ENCODE measurements around the gene SLC24A4. TPM values are rescaled to one million over a fixed set of nuclear protein-coding genes. Genes with fewer than 3 reads are reported as not detected.

Gene SLC24A4
- total and polyA plus RNA-seq, 2 of the 4 experiments (the other 2 are of a cell fraction), result not detected

- no peak overlapping the region for H2BK5ac ChIP-seq (ENCODE audit: low read depth, low read length, poor library complexity, severe bottlenecking)
- no peak overlapping the region for H2BK20ac ChIP-seq (ENCODE audit: low read depth, low read length)
- no peak overlapping the region for H3K56ac ChIP-seq (ENCODE audit: extremely low read depth, insufficient read depth, low read length)
- ChIA-PET CTCF (no interaction called here), POLR2A (ENCODE audit: unreplicated experiment) (no interaction called here)
- no peak overlapping the region for H3K14ac ChIP-seq (replicated peaks; ENCODE audit: low read depth, low read length)
- H2AK9ac ChIP-seq (replicated peaks; ENCODE audit: low read depth, low read length, poor library complexity), result peak overlapping the region; percentile 39
- no peak overlapping the region for H4K5ac ChIP-seq (ENCODE audit: low read depth, low read length)
- H3K4me3 ChIP-seq (ENCODE audit: insufficient read depth, low read depth, low read length), result no peak overlapping the region
- no peak overlapping the region for H3K4me2 ChIP-seq (ENCODE audit: low read depth, low read length)
- H3K23ac ChIP-seq (ENCODE audit: low read depth, low read length), result no peak overlapping the region
- no peaks in the 10 kb centered on the region for H3K36me3 ChIP-seq (ENCODE audit: control insufficient read depth, insufficient read depth, low read length)
- no CpG with 5 or more reads among the region's 6 CpGs for WGBS, 2 experiments (ENCODE audit: extremely low coverage in 2 of 2, insufficient read length in 1 of 2)
- DNase-seq (no peak), ATAC-seq (ENCODE audit: low read depth) (no peak)
- no peaks in the 10 kb centered on the region for H4K20me1 ChIP-seq (ENCODE audit: insufficient read depth, low read length)
- H3K79me1 ChIP-seq (ENCODE audit: low read depth in 1 of 2, low read length in 2 of 2), result no peaks in the 10 kb centered on the region
- H4K91ac ChIP-seq (ENCODE audit: insufficient read depth, low read depth, low read length), result no peak overlapping the region
- no peak overlapping the region for H2AFZ ChIP-seq (replicated peaks; ENCODE audit: low read length, poor library complexity)
- no peak overlapping the region for H2AK5ac ChIP-seq (ENCODE audit: low read depth, low read length)
- H3K9me3 ChIP-seq (ENCODE audit: control insufficient read depth, insufficient read depth, low read length), result peaks cover 2% of the 10 kb centered on the region
- no TSS peak for BruUV-seq (replicated peaks)
- H3K4ac ChIP-seq (ENCODE audit: low read depth, low read length), result no peak overlapping the region
- no peak overlapping the region for H3K27ac ChIP-seq (ENCODE audit: insufficient read depth, low read length)
- no peak overlapping the region for H4K8ac ChIP-seq (ENCODE audit: low read depth in 2 of 2, low read length in 2 of 2)
- no peak overlapping the region for H2BK15ac ChIP-seq (ENCODE audit: low read depth, low read length)
- H2BK120ac ChIP-seq (ENCODE audit: low read depth, low read length), result no peak overlapping the region
- no peak overlapping the region for H3K9ac ChIP-seq (ENCODE audit: low read depth, low read length)
- H3K4me1 ChIP-seq (ENCODE audit: control insufficient read depth, insufficient read depth, low read length), result no peaks in the 10 kb centered on the region
- no peak overlapping the region for H3K18ac ChIP-seq (ENCODE audit: low read depth, low read length)
- intact Hi-C loops (cut with micrococcal nuclease) (no loop called here), dilution Hi-C loops (cut with HindIII; ENCODE audit: low sequenced_read_pairs, unreplicated experiment) (no loop called here), in situ Hi-C loops (cut with MboI; ENCODE audit: low sequenced_read_pairs) (no loop called here)
- peaks cover 69% of the 10 kb centered on the region for H3K27me3 ChIP-seq (ENCODE audit: control insufficient read depth, insufficient read depth, low read length)
- TF ChIP-seq RAD21 (IDR thresholded peaks at IDR 0.05; ENCODE audit: low read length), result no peak
- TF ChIP-seq MAZ (IDR thresholded peaks at IDR 0.05; ENCODE audit: borderline replicate concordance, low read depth, low read length), result no peak
- TF ChIP-seq CEBPB (IDR thresholded peaks at IDR 0.05; ENCODE audit: low read depth, low read length), result no peak
- no peak for TF ChIP-seq CHD1 (IDR thresholded peaks at IDR 0.05; ENCODE audit: low read depth, low read length)
- no peak for TF ChIP-seq FOS (IDR thresholded peaks at IDR 0.05; ENCODE audit: low read depth, low read length)
- TF ChIP-seq NFE2L2 (IDR thresholded peaks at IDR 0.05; ENCODE audit: low read depth, low read length), result no peak
- no peak for TF ChIP-seq USF2 (IDR thresholded peaks at IDR 0.05; ENCODE audit: low read depth, low read length)
- no peak for TF ChIP-seq BHLHE40 (IDR thresholded peaks at IDR 0.05; ENCODE audit: low read depth, low read length)
- no peak for TF ChIP-seq CTCF (conservative IDR thresholded peaks at IDR 0.05; ENCODE audit: low read depth, low read length)
- no peak for TF ChIP-seq RFX5 (IDR thresholded peaks at IDR 0.05; ENCODE audit: low read depth, low read length)
- no peaks in the 10 kb centered on the region for H3K9me1 ChIP-seq (ENCODE audit: insufficient read depth, low read length)
Measured at GRCh38 chr14:92321701-92322100, 1.3 kb upstream of the SLC24A4 start.

Data from IMR-90 (cell line).